GM12874 (cell line): ENCODE results near the gene ZNF547.

ENCODE experiments used
- TF ChIP-seq, protein P1 (sequence below): IDR thresholded peaks from 2 replicates; pipeline ENCODE4 v1.5.1; 2011; ENCODE audit warnings: low read depth, mild to moderate bottlenecking, control low read depth, low read length, moderate library complexity; ENCODE audit not compliant: insufficient read depth

ZNF547 gene

DNA sequence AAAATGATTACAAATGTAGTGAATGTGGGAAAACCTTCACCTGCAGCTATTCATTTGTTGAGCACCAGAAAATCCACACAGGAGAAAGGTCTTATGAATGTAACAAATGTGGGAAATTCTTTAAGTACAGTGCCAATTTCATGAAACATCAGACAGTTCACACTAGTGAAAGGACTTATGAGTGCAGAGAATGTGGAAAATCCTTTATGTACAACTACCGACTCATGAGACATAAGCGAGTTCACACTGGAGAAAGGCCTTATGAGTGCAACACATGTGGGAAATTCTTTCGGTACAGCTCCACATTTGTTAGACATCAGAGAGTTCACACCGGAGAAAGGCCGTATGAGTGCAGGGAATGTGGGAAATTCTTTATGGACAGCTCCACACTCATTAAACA is 35.5 kb downstream of the ZNF547 start:
- TF ChIP-seq, protein P1, sequence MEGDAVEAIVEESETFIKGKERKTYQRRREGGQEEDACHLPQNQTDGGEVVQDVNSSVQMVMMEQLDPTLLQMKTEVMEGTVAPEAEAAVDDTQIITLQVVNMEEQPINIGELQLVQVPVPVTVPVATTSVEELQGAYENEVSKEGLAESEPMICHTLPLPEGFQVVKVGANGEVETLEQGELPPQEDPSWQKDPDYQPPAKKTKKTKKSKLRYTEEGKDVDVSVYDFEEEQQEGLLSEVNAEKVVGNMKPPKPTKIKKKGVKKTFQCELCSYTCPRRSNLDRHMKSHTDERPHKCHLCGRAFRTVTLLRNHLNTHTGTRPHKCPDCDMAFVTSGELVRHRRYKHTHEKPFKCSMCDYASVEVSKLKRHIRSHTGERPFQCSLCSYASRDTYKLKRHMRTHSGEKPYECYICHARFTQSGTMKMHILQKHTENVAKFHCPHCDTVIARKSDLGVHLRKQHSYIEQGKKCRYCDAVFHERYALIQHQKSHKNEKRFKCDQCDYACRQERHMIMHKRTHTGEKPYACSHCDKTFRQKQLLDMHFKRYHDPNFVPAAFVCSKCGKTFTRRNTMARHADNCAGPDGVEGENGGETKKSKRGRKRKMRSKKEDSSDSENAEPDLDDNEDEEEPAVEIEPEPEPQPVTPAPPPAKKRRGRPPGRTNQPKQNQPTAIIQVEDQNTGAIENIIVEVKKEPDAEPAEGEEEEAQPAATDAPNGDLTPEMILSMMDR: no peak

- TF ChIP-seq, protein P1: no peak
Measured at GRCh38 chr19:57403737-57404563, 40.6 kb downstream of the ZNF547 start.

- TF ChIP-seq, protein P1: peak; percentile 77
Measured at GRCh38 chr19:57406516-57407123, 43.3 kb downstream of the ZNF547 start.

- TF ChIP-seq, protein P1: no peak
Measured at GRCh38 chr19:57410877-57411671, 47.7 kb downstream of the ZNF547 start, which contains the start of gene ZNF17. Gene ZNF17, plus strand, starts transcription at chr19:57411161. Its CDS starts 2,455 bp downstream, at chr19:57413616.

DNA sequence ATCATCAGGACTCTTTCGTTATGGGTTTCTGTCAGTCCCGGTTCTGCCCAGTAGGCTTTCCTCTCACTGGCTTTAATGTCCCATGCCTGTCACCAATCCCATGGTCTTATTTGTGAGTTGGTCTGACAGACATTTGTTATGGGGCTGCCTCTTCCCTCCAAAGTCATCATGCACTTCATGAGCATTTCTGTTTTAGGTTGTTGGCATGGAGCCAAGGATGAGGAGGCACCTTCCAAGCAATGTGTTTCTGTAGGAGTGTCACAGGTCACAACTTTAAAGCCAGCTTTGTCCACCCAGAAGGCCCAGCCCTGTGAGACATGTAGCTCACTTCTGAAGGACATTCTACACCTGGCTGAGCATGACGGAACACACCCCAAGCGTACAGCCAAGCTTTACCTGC is 56.1 kb downstream of the ZNF547 start:
- TF ChIP-seq, protein P1: no peak

DNA sequence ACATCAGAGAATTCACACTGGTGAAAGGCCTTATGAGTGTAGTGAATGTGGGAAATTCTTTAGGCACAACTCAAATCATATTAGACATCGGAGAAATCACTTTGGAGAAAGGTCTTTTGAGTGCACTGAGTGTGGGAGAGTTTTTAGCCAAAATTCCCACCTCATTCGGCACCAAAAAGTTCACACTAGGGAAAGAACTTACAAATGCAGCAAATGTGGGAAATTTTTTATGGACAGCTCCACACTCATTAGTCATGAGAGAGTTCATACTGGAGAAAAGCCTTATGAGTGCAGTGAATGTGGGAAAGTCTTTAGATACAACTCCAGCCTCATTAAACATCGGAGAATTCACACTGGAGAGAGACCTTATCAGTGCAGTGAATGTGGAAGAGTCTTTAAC is 57.7 kb downstream of the ZNF547 start:
- TF ChIP-seq, protein P1: no peak
